Measurements from ENCODE around the gene TRIM24. TPM values are rescaled to one million over a fixed set of nuclear protein-coding genes. Genes with fewer than 3 reads are reported as not detected.

Gene TRIM24
- total RNA-seq, 5 donors from 2014 or later (not counting 1 experiment from before 2014, with no cell fraction given) = 16.0 to 18.9 (median 17.1) TPM

- Histone ChIP-seq H3K36me3 (ENCODE audit: control insufficient read depth in 2 of 2, extremely low read depth in 1 of 2, insufficient read depth in 1 of 2, low read length in 1 of 2) (no peaks in the 10 kb centered on the region), H3K4me1 (ENCODE audit: control insufficient read depth in 1 of 2, extremely low read depth in 1 of 2, insufficient read depth in 2 of 2, low read length in 2 of 2) (no peaks in the 10 kb centered on the region), H3K4me3 (ENCODE audit: control insufficient read depth in 1 of 2, extremely low read depth in 1 of 2, low read length in 1 of 2) (no peak overlapping the region), H3K27me3 (replicated peaks in 1 of 2; ENCODE audit: control insufficient read depth in 2 of 2, extremely low read depth in 1 of 2, insufficient read depth in 2 of 2, low read length in 1 of 2) (peaks cover 0 to 10% of the 10 kb centered on the region in 2 experiments), H3K27ac (ENCODE audit: low read length) (no peak overlapping the region), H3K9me3 (no peaks in the 10 kb centered on the region)
- WGBS (ENCODE audit: insufficient coverage) = no CpG with 5 or more reads among the region's 2 CpGs
- CTCF ChIA-PET = interaction anchor here in 1 of 2 donors (0.5 kb wide), 1 partner anchor 269 kb away, joined by 5 read pairs; no protein-coding TSS in a partner anchor
- H3K27me3 Mint-ChIP-seq = peaks cover 9 to 16% of the 10 kb centered on the region in 2 donors
- peaks cover 0 to 12% (median 6%) of the 10 kb centered on the region in 3 donors for H3K9me3 Mint-ChIP-seq
- no peak overlapping the region for H3K4me3 Mint-ChIP-seq
- H3K4me1 Mint-ChIP-seq = no peaks in the 10 kb centered on the region
- ATAC-seq (replicated peaks in 1 of 4) (no peak), DNase-seq (no peak)
- no peaks in the 10 kb centered on the region for H3K36me3 Mint-ChIP-seq
- H3K27ac Mint-ChIP-seq = no peak overlapping the region
- POLR2A ChIA-PET = no interaction called here
Measured at GRCh38 chr7:138436388-138436787, 23.7 kb upstream of the TRIM24 start.

- Mint-ChIP-seq H3K27me3 (peaks cover 13 to 18% of the 10 kb centered on the region in 2 donors), H3K9me3 (peaks cover 0 to under 1% (median 0%) of the 10 kb centered on the region in 3 donors), H3K36me3 (no peaks in the 10 kb centered on the region), H3K27ac (no peak overlapping the region), H3K4me1 (no peaks in the 10 kb centered on the region), H3K4me3 (no peak overlapping the region)
- peaks cover 0 to 21% of the 10 kb centered on the region in 2 experiments for H3K27me3 ChIP-seq (replicated peaks in 1 of 2; ENCODE audit: control insufficient read depth in 2 of 2, extremely low read depth in 1 of 2, insufficient read depth in 2 of 2, low read length in 1 of 2)
- H3K36me3 ChIP-seq (ENCODE audit: control insufficient read depth in 2 of 2, extremely low read depth in 1 of 2, insufficient read depth in 1 of 2, low read length in 1 of 2) = no peaks in the 10 kb centered on the region
- DNase-seq = no peak
- ATAC-seq (replicated peaks in 1 of 4) = no peak
- ChIA-PET CTCF (no interaction called here), POLR2A (no interaction called here)
- no peak overlapping the region for H3K4me3 ChIP-seq (ENCODE audit: control insufficient read depth in 1 of 2, extremely low read depth in 1 of 2, low read length in 1 of 2)
- no peaks in the 10 kb centered on the region for H3K9me3 ChIP-seq
- WGBS (ENCODE audit: insufficient coverage) = 93% methylated on average over 17 of the region's 17 CpGs
- no peak overlapping the region for H3K27ac ChIP-seq (ENCODE audit: low read length)
- no peaks in the 10 kb centered on the region for H3K4me1 ChIP-seq (ENCODE audit: control insufficient read depth in 1 of 2, extremely low read depth in 1 of 2, insufficient read depth in 2 of 2, low read length in 2 of 2)
Measured at GRCh38 chr7:138440460-138440859, 19.6 kb upstream of the TRIM24 start.

- CTCF ChIA-PET = no interaction called here
Measured at GRCh38 chr7:138442822-138443221, 17.2 kb upstream of the TRIM24 start.

GRCh38 chr7:138449580-138449979 lies 10.5 kb upstream of the TRIM24 start:
- ChIA-PET CTCF (interaction anchor here in 1 of 2 donors (0.9 kb wide), 1 partner anchor 8 kb away, joined by 4 read pairs; no protein-coding TSS in a partner anchor), POLR2A (no interaction called here)
- H3K27me3 ChIP-seq (replicated peaks in 1 of 2; ENCODE audit: control insufficient read depth in 2 of 2, extremely low read depth in 1 of 2, insufficient read depth in 2 of 2, low read length in 1 of 2) = no peaks in the 10 kb centered on the region
- no peak overlapping the region for H3K4me3 ChIP-seq (ENCODE audit: control insufficient read depth in 1 of 2, extremely low read depth in 1 of 2, low read length in 1 of 2)
- Mint-ChIP-seq H3K4me3 (no peak overlapping the region), H3K4me1 (no peaks in the 10 kb centered on the region), H3K36me3 (no peaks in the 10 kb centered on the region), H3K27me3 (peaks cover 0 to 2% of the 10 kb centered on the region in 2 donors), H3K9me3 (no peaks in the 10 kb centered on the region), H3K27ac (no peak overlapping the region)
- peak in 27 of 35 experiments; percentile 5 to 56 (median 23) for DNase-seq
- no peaks in the 10 kb centered on the region for H3K9me3 ChIP-seq
- H3K27ac ChIP-seq (ENCODE audit: low read length) = no peak overlapping the region
- no peaks in the 10 kb centered on the region for H3K4me1 ChIP-seq (ENCODE audit: control insufficient read depth in 1 of 2, extremely low read depth in 1 of 2, insufficient read depth in 2 of 2, low read length in 2 of 2)
- ATAC-seq (replicated peaks in 1 of 4) = peak in 1 of 4 experiments; percentile 55
- WGBS (ENCODE audit: insufficient coverage) = 100% methylated on average over 2 of the region's 6 CpGs
- no peaks in the 10 kb centered on the region for H3K36me3 ChIP-seq (ENCODE audit: control insufficient read depth in 2 of 2, extremely low read depth in 1 of 2, insufficient read depth in 1 of 2, low read length in 1 of 2)

More at GRCh38 chr7:138442822-138443221, 17.2 kb upstream of the TRIM24 start:
- DNase-seq (no peak), ATAC-seq (replicated peaks in 1 of 4) (no peak)
- Histone ChIP-seq H3K27ac (ENCODE audit: low read length) (no peak overlapping the region), H3K4me1 (ENCODE audit: control insufficient read depth in 1 of 2, extremely low read depth in 1 of 2, insufficient read depth in 2 of 2, low read length in 2 of 2) (no peaks in the 10 kb centered on the region), H3K36me3 (ENCODE audit: control insufficient read depth in 2 of 2, extremely low read depth in 1 of 2, insufficient read depth in 1 of 2, low read length in 1 of 2) (no peaks in the 10 kb centered on the region), H3K4me3 (ENCODE audit: control insufficient read depth in 1 of 2, extremely low read depth in 1 of 2, low read length in 1 of 2) (no peak overlapping the region), H3K9me3 (no peaks in the 10 kb centered on the region), H3K27me3 (replicated peaks in 1 of 2; ENCODE audit: control insufficient read depth in 2 of 2, extremely low read depth in 1 of 2, insufficient read depth in 2 of 2, low read length in 1 of 2) (peaks cover 0 to 21% of the 10 kb centered on the region in 2 experiments)
- H3K27me3 Mint-ChIP-seq = peaks cover 9 to 18% of the 10 kb centered on the region in 2 donors
- H3K9me3 Mint-ChIP-seq = no peaks in the 10 kb centered on the region
- H3K36me3 Mint-ChIP-seq = no peaks in the 10 kb centered on the region
- WGBS (ENCODE audit: insufficient coverage) = 90% methylated on average over 2 of the region's 3 CpGs
- POLR2A ChIA-PET = no interaction called here
- H3K4me1 Mint-ChIP-seq = no peaks in the 10 kb centered on the region
- H3K4me3 Mint-ChIP-seq = no peak overlapping the region
- H3K27ac Mint-ChIP-seq = no peak overlapping the region

- Histone ChIP-seq H3K27ac (ENCODE audit: low read length) (no peak overlapping the region), H3K27me3 (replicated peaks in 1 of 2; ENCODE audit: control insufficient read depth in 2 of 2, extremely low read depth in 1 of 2, insufficient read depth in 2 of 2, low read length in 1 of 2) (no peaks in the 10 kb centered on the region), H3K9me3 (no peaks in the 10 kb centered on the region), H3K4me1 (ENCODE audit: control insufficient read depth in 1 of 2, extremely low read depth in 1 of 2, insufficient read depth in 2 of 2, low read length in 2 of 2) (peaks cover 0 to 3% of the 10 kb centered on the region in 2 experiments), H3K36me3 (ENCODE audit: control insufficient read depth in 2 of 2, extremely low read depth in 1 of 2, insufficient read depth in 1 of 2, low read length in 1 of 2) (no peaks in the 10 kb centered on the region), H3K4me3 (ENCODE audit: control insufficient read depth in 1 of 2, extremely low read depth in 1 of 2, low read length in 1 of 2) (no peak overlapping the region)
- no peak overlapping the region for H3K27ac Mint-ChIP-seq
- H3K4me3 Mint-ChIP-seq = no peak overlapping the region
- no peak for ATAC-seq (replicated peaks in 1 of 4)
- POLR2A ChIA-PET = no interaction called here
- H3K4me1 Mint-ChIP-seq = peaks cover 4 to 7% (median 6%) of the 10 kb centered on the region in 3 donors
- no peaks in the 10 kb centered on the region for H3K36me3 Mint-ChIP-seq
- CTCF ChIA-PET = no interaction called here
- WGBS (ENCODE audit: insufficient coverage) = 87% methylated on average over 2 of the region's 3 CpGs
- DNase-seq = no peak
- H3K27me3 Mint-ChIP-seq = no peaks in the 10 kb centered on the region
- no peaks in the 10 kb centered on the region for H3K9me3 Mint-ChIP-seq
Measured at GRCh38 chr7:138455609-138456008, 4.5 kb upstream of the TRIM24 start.

GRCh38 chr7:138456220-138456619 lies 3.8 kb upstream of the TRIM24 start:
- no peaks in the 10 kb centered on the region for H3K27me3 ChIP-seq (replicated peaks in 1 of 2; ENCODE audit: control insufficient read depth in 2 of 2, extremely low read depth in 1 of 2, insufficient read depth in 2 of 2, low read length in 1 of 2)
- ChIA-PET POLR2A (no interaction called here), CTCF (no interaction called here)
- no peaks in the 10 kb centered on the region for H3K9me3 Mint-ChIP-seq
- DNase-seq (no peak), ATAC-seq (replicated peaks in 1 of 4) (no peak)
- no peaks in the 10 kb centered on the region for H3K9me3 ChIP-seq
- no peak overlapping the region for H3K4me3 Mint-ChIP-seq
- no peaks in the 10 kb centered on the region for H3K36me3 Mint-ChIP-seq
- H3K4me3 ChIP-seq (ENCODE audit: control insufficient read depth in 1 of 2, extremely low read depth in 1 of 2, low read length in 1 of 2) = no peak overlapping the region
- H3K36me3 ChIP-seq (ENCODE audit: control insufficient read depth in 2 of 2, extremely low read depth in 1 of 2, insufficient read depth in 1 of 2, low read length in 1 of 2) = no peaks in the 10 kb centered on the region
- H3K27ac ChIP-seq (ENCODE audit: low read length) = no peak overlapping the region
- H3K4me1 Mint-ChIP-seq = peaks cover 6 to 9% (median 9%) of the 10 kb centered on the region in 3 donors
- peaks cover 2 to 3% of the 10 kb centered on the region in 2 experiments for H3K4me1 ChIP-seq (ENCODE audit: control insufficient read depth in 1 of 2, extremely low read depth in 1 of 2, insufficient read depth in 2 of 2, low read length in 2 of 2)
- 85% methylated on average over 4 of the region's 4 CpGs for whole genome bisulfite sequencing (ENCODE audit: insufficient coverage)
- H3K27me3 Mint-ChIP-seq = no peaks in the 10 kb centered on the region
- no peak overlapping the region for H3K27ac Mint-ChIP-seq
